IgD-negative memory B cell (primary cell): ENCODE data around the gene SIK3. TPM values are rescaled to one million over a fixed set of nuclear protein-coding genes. Genes with fewer than 3 reads are reported as not detected.
A peak's percentile ranks its signal among the peaks of the same experiment; 100 is the strongest.

Source experiments
- H3K27ac Mint-ChIP-seq, 3 donors: one replicate each; pipeline ENCODE4 v1.8.0; 2020 to 2022; ENCODE audit warnings: mild to moderate bottlenecking in 3 of 3, mixed read lengths in 3 of 3, moderate library complexity in 1 of 3
- H3K27me3 Mint-ChIP-seq: one replicate; pipeline ENCODE4 v1.8.0; 2021; ENCODE audit warnings: mixed read lengths
- H3K36me3 Mint-ChIP-seq: one replicate; pipeline ENCODE4 v1.8.0; 2020; ENCODE audit warnings: mild to moderate bottlenecking, mixed read lengths
- H3K4me1 Mint-ChIP-seq, 3 donors: one replicate each; pipeline ENCODE4 v1.8.0; 2020 to 2022; ENCODE audit warnings: mixed read lengths in 3 of 3, mild to moderate bottlenecking in 1 of 3
- H3K4me3 Mint-ChIP-seq, 4 donors: one replicate each; pipeline ENCODE4 v1.8.0; 2020 to 2022; ENCODE audit warnings: mild to moderate bottlenecking in 4 of 4, mixed read lengths in 4 of 4, moderate library complexity in 3 of 4
- H3K9me3 Mint-ChIP-seq, 3 donors: one replicate each; pipeline ENCODE4 v1.8.0; 2020 to 2021; ENCODE audit warnings: mixed read lengths in 3 of 3, mild to moderate bottlenecking in 1 of 3
- polyA plus RNA-seq: library from polyadenylated mRNA; unstranded; fragments of 300-500 nt; fragmentation: Illumina TruSeq; gene quantifications from one replicate; pipeline ENCODE4 v1.2.3, GENCODE V29; 2021

The SIK3 gene
- polyA plus RNA-seq, 1 donor from 2014 or later: 25.1 TPM

GRCh38 chr11:116888024-116888423 lies 210.2 kb downstream of the SIK3 start:
- H3K36me3 Mint-ChIP-seq: peaks cover 6% of the 10 kb centered on the region
- no peak overlapping the region for H3K4me3 Mint-ChIP-seq
- no peaks in the 10 kb centered on the region for H3K27me3 Mint-ChIP-seq
- H3K9me3 Mint-ChIP-seq: no peaks in the 10 kb centered on the region
- peak overlapping the region in 1 of 3 donors; percentile 65 for H3K27ac Mint-ChIP-seq
- peaks cover 4 to 10% (median 7%) of the 10 kb centered on the region in 3 donors for H3K4me1 Mint-ChIP-seq

GRCh38 chr11:116885951-116886655 lies 212.1 kb downstream of the SIK3 start:
- Mint-ChIP-seq H3K27ac (peak overlapping the region in 2 of 3 donors; percentile 13 to 68), H3K4me3 (no peak overlapping the region), H3K36me3 (peaks cover 2% of the 10 kb centered on the region), H3K4me1 (peaks cover 4 to 8% (median 5%) of the 10 kb centered on the region in 3 donors), H3K27me3 (no peaks in the 10 kb centered on the region), H3K9me3 (no peaks in the 10 kb centered on the region)

GRCh38 chr11:116882386-116882785 lies 215.8 kb downstream of the SIK3 start:
- Mint-ChIP-seq H3K27me3 (no peaks in the 10 kb centered on the region), H3K27ac (no peak overlapping the region), H3K4me1 (peaks cover 9 to 14% (median 11%) of the 10 kb centered on the region in 3 donors), H3K4me3 (no peak overlapping the region), H3K9me3 (no peaks in the 10 kb centered on the region), H3K36me3 (no peaks in the 10 kb centered on the region)

- H3K9me3 Mint-ChIP-seq: no peaks in the 10 kb centered on the region
- H3K27ac Mint-ChIP-seq: peak overlapping the region in 1 of 3 donors; percentile 82
- no peaks in the 10 kb centered on the region for H3K36me3 Mint-ChIP-seq
- no peak overlapping the region for H3K4me3 Mint-ChIP-seq
- peaks cover 9 to 14% (median 11%) of the 10 kb centered on the region in 3 donors for H3K4me1 Mint-ChIP-seq
- H3K27me3 Mint-ChIP-seq: no peaks in the 10 kb centered on the region
Measured at GRCh38 chr11:116881143-116881542, 217.1 kb downstream of the SIK3 start.

GRCh38 chr11:116879800-116880625 lies 218.2 kb downstream of the SIK3 start:
- Mint-ChIP-seq H3K9me3 (no peaks in the 10 kb centered on the region), H3K27ac (peak overlapping the region in 2 of 3 donors; percentile 27 to 65), H3K4me1 (peaks cover 9 to 14% (median 11%) of the 10 kb centered on the region in 3 donors), H3K36me3 (no peaks in the 10 kb centered on the region), H3K4me3 (no peak overlapping the region), H3K27me3 (no peaks in the 10 kb centered on the region)

GRCh38 chr11:116876656-116877055 lies 221.6 kb downstream of the SIK3 start:
- Mint-ChIP-seq H3K9me3 (no peaks in the 10 kb centered on the region), H3K36me3 (peaks cover 5% of the 10 kb centered on the region), H3K27me3 (no peaks in the 10 kb centered on the region), H3K27ac (no peak overlapping the region), H3K4me3 (no peak overlapping the region), H3K4me1 (peaks cover 6 to 14% (median 11%) of the 10 kb centered on the region in 3 donors)

- H3K4me3 Mint-ChIP-seq: no peak overlapping the region
- no peaks in the 10 kb centered on the region for H3K9me3 Mint-ChIP-seq
- peaks cover 10% of the 10 kb centered on the region for H3K36me3 Mint-ChIP-seq
- H3K27me3 Mint-ChIP-seq: no peaks in the 10 kb centered on the region
- peak overlapping the region in 1 of 3 donors; percentile 78 for H3K27ac Mint-ChIP-seq
- H3K4me1 Mint-ChIP-seq: peaks cover 3 to 9% (median 7%) of the 10 kb centered on the region in 3 donors
Measured at GRCh38 chr11:116875194-116875593, 223.0 kb downstream of the SIK3 start.

- Mint-ChIP-seq H3K9me3 (no peaks in the 10 kb centered on the region), H3K4me1 (peaks cover 0 to 4% (median 0%) of the 10 kb centered on the region in 3 donors), H3K27me3 (no peaks in the 10 kb centered on the region), H3K27ac (no peak overlapping the region), H3K36me3 (peaks cover 11% of the 10 kb centered on the region), H3K4me3 (no peak overlapping the region)
Measured at GRCh38 chr11:116874251-116874650, 224.0 kb downstream of the SIK3 start.

- H3K36me3 Mint-ChIP-seq: peaks cover 13% of the 10 kb centered on the region
- no peak overlapping the region for H3K4me3 Mint-ChIP-seq
- H3K4me1 Mint-ChIP-seq: peaks cover 0 to 4% (median 0%) of the 10 kb centered on the region in 3 donors
- H3K27me3 Mint-ChIP-seq: no peaks in the 10 kb centered on the region
- no peak overlapping the region for H3K27ac Mint-ChIP-seq
- H3K9me3 Mint-ChIP-seq: no peaks in the 10 kb centered on the region
Measured at GRCh38 chr11:116873381-116873780, 224.8 kb downstream of the SIK3 start.

- Mint-ChIP-seq H3K27ac (peak overlapping the region in 1 of 3 donors; percentile 1), H3K4me3 (no peak overlapping the region), H3K9me3 (no peaks in the 10 kb centered on the region), H3K36me3 (peaks cover 15% of the 10 kb centered on the region), H3K27me3 (no peaks in the 10 kb centered on the region), H3K4me1 (no peaks in the 10 kb centered on the region)
Measured at GRCh38 chr11:116871248-116871647, 227.0 kb downstream of the SIK3 start.

GRCh38 chr11:116870054-116870453 lies 228.2 kb downstream of the SIK3 start:
- peaks cover 15% of the 10 kb centered on the region for H3K36me3 Mint-ChIP-seq
- no peaks in the 10 kb centered on the region for H3K27me3 Mint-ChIP-seq
- H3K4me3 Mint-ChIP-seq: no peak overlapping the region

GRCh38 chr11:116869610-116870009 lies 228.6 kb downstream of the SIK3 start:
- H3K4me3 Mint-ChIP-seq: no peak overlapping the region
- peaks cover 15% of the 10 kb centered on the region for H3K36me3 Mint-ChIP-seq
- H3K27ac Mint-ChIP-seq: no peak overlapping the region
- no peaks in the 10 kb centered on the region for H3K27me3 Mint-ChIP-seq
- no peaks in the 10 kb centered on the region for H3K9me3 Mint-ChIP-seq
- H3K4me1 Mint-ChIP-seq: no peaks in the 10 kb centered on the region

More at GRCh38 chr11:116870054-116870453, 228.2 kb downstream of the SIK3 start:
- Mint-ChIP-seq H3K4me1 (no peaks in the 10 kb centered on the region), H3K27ac (peak overlapping the region in 1 of 3 donors; percentile 65), H3K9me3 (no peaks in the 10 kb centered on the region)

- Mint-ChIP-seq H3K27ac (no peak overlapping the region), H3K4me3 (no peak overlapping the region), H3K4me1 (no peaks in the 10 kb centered on the region), H3K9me3 (no peaks in the 10 kb centered on the region), H3K27me3 (no peaks in the 10 kb centered on the region), H3K36me3 (peaks cover 15% of the 10 kb centered on the region)
Measured at GRCh38 chr11:116868066-116868465, 230.2 kb downstream of the SIK3 start.

- Mint-ChIP-seq H3K4me3 (no peak overlapping the region), H3K36me3 (peaks cover 11% of the 10 kb centered on the region), H3K9me3 (no peaks in the 10 kb centered on the region), H3K4me1 (no peaks in the 10 kb centered on the region), H3K27me3 (no peaks in the 10 kb centered on the region), H3K27ac (peak overlapping the region in 2 of 3 donors; percentile 50 to 61)
Measured at GRCh38 chr11:116867619-116868018, 230.6 kb downstream of the SIK3 start.

- Mint-ChIP-seq H3K4me3 (no peak overlapping the region), H3K4me1 (no peaks in the 10 kb centered on the region), H3K36me3 (peaks cover 10% of the 10 kb centered on the region), H3K9me3 (no peaks in the 10 kb centered on the region), H3K27ac (peak overlapping the region in 2 of 3 donors; percentile 50 to 61), H3K27me3 (no peaks in the 10 kb centered on the region)
Measured at GRCh38 chr11:116866804-116867455, 231.3 kb downstream of the SIK3 start.
